Fibroblast of pulmonary artery (primary cell): ENCODE data around the gene SCAI.
"Not testable (repeated sequence)": the region's sequence is repeated elsewhere in the genome, so short reads cannot be mapped to it uniquely, and the experiment has no call there.

Experiments used
- DNase-seq: peaks from one replicate; pipeline ENCODE4 v3.0.0-alpha.2; 2010; ENCODE audit warnings: low read depth
- H3K4me3 ChIP-seq: replicated peaks from 2 replicates; pipeline ENCODE4 v1.5.1; 2011; ENCODE audit warnings: low read depth, mild to moderate bottlenecking, control low read depth, low read length, moderate library complexity
- TF ChIP-seq, protein P1 (sequence below): IDR thresholded peaks from 2 replicates; pipeline ENCODE4 v1.5.1; 2011; ENCODE audit warnings: mild to moderate bottlenecking, control low read depth, low read length, inconsistent platforms; ENCODE audit errors: missing control alignments

The SCAI gene

DNA sequence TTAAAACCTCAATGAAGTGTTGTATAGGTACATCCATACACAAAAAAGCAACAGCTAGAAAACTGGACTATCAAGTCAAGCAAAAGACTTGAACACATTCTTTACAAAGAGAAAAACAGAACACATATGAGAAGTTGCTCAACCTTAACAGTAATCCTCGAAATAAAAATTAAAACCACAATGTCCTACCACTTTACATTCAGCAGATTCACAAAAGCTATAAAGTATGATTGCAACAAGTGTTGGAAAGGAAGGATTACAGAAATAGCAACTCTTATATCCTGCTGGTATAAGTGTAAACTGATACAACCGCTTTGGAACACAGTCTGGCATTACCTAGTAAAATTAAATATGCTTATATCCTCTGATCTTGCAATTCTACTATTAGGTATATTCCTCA lies 173.9 kb downstream of the SCAI start:
- H3K4me3 ChIP-seq, result no peak overlapping the region
- TF ChIP-seq, protein P1, sequence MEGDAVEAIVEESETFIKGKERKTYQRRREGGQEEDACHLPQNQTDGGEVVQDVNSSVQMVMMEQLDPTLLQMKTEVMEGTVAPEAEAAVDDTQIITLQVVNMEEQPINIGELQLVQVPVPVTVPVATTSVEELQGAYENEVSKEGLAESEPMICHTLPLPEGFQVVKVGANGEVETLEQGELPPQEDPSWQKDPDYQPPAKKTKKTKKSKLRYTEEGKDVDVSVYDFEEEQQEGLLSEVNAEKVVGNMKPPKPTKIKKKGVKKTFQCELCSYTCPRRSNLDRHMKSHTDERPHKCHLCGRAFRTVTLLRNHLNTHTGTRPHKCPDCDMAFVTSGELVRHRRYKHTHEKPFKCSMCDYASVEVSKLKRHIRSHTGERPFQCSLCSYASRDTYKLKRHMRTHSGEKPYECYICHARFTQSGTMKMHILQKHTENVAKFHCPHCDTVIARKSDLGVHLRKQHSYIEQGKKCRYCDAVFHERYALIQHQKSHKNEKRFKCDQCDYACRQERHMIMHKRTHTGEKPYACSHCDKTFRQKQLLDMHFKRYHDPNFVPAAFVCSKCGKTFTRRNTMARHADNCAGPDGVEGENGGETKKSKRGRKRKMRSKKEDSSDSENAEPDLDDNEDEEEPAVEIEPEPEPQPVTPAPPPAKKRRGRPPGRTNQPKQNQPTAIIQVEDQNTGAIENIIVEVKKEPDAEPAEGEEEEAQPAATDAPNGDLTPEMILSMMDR, result no peak
- DNase-seq, result no peak

DNA sequence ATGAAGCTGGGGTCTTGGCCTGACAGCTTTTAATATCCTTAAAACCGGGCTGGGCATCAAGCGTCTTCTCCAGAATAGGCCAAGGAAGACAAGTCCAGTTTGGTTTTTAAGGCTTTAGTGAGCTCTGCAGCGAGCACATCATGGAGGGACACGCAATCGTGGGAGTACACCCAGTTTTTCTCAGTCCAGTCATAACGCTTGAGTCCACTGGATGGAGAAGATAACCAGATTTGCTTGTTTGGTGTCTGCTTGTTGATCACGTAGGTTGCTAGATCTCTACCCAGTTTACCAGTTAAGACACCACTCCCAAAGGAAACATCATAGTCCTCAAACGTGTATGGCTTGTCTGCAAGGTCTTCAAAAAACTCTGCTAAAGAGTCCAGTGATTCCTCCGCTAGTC lies 175.1 kb downstream of the SCAI start:
- DNase-seq, result no peak
- H3K4me3 ChIP-seq, result no peak overlapping the region
- TF ChIP-seq, protein P1, result no peak

DNA sequence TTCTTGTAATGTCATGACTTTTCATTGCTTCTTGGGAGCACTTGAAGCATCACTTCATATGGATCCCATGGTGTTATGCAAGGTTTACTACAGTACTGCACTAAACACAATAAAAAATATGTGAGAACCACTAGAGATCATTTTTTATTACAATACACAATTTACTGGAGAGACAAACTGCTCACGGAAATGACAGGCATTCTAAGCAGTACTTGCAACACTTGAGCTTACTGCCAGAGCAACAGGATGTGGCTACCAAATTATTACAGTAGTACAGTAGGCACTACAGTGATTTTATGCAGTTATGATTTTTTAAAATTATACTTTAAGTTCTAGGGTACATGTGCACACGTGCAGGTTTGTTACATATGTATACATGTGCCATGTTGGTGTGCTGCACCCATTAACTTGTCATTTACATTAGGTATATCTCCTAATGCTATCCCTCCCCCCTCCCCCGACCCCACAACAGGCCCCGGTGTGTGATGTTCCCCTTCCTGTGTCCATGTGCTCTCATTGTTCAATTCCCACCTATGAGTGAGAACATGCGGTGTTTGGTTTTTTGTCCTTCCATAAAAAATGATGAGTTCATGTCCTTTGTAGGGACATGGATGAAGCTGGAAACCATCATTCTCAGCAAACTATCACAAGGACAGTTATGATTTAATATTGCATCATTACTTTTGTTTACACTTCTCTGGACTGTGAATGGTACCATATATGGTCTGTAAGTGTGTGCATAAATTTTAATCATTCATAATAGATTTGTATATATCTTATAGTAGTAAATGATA lies 177.4 kb downstream of the SCAI start:
- DNase-seq, result peak; percentile 22
- H3K4me3 ChIP-seq, result not testable (repeated sequence)

DNA sequence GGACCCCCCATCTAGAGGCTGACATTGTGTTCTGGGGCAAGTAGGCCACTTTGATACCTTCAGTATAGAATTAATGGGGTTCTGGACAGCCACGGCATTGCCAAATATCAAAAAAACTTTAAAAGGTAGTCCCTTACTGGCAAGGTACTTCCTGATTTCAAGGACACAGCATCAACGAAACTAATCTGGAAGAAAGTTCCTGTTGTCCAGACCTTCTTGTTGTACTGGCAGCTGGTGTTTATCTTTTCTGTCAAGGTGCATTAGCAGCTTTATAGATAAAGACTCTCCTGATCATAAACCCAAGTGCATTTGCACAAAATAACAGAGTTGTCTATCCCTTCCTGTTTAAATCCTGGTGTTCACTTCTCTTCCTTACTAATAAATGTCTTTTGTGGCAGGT lies 178.7 kb downstream of the SCAI start:
- DNase-seq, result no peak
- no peak overlapping the region for H3K4me3 ChIP-seq
- TF ChIP-seq, protein P1, result no peak

DNA sequence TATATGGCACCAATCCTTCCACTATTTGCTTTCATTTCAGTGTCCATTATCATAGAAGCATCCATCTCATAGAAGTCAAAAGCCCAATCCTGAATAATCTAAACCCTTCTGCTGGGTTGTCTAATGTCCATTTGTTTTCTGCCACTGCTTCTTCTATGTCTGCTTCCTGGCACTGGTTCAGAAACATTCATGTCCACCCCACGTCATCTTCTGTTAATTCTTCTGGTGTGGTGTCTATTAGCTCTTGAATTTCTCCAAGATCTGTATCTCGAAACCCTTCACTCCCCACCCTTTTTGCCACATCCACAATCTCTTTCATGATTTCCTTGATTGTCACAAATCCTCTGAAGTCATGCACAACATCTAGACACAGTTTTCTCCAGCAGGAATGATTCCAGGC lies 179.3 kb downstream of the SCAI start:
- TF ChIP-seq, protein P1, result no peak
- no peak overlapping the region for H3K4me3 ChIP-seq
- no peak for DNase-seq

DNA sequence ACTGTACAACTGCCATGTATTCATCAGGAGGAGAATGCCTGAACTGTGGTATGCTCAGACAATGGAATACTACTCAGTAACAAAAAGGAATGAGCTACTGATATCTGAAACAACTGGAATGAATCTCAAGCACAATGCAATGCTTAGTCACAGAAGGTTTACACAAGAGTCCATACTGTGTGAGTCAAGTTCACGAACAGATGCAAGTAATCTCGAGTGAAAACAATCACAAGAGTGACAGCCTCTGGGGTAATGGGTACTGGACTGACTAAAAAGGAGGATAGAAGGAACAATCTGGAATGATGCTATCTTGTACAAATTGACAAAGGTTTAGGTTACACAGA lies 182.9 kb downstream of the SCAI start:
- H3K4me3 ChIP-seq, result no peak overlapping the region
- TF ChIP-seq, protein P1, result no peak
- DNase-seq, result peak; percentile 29

DNA sequence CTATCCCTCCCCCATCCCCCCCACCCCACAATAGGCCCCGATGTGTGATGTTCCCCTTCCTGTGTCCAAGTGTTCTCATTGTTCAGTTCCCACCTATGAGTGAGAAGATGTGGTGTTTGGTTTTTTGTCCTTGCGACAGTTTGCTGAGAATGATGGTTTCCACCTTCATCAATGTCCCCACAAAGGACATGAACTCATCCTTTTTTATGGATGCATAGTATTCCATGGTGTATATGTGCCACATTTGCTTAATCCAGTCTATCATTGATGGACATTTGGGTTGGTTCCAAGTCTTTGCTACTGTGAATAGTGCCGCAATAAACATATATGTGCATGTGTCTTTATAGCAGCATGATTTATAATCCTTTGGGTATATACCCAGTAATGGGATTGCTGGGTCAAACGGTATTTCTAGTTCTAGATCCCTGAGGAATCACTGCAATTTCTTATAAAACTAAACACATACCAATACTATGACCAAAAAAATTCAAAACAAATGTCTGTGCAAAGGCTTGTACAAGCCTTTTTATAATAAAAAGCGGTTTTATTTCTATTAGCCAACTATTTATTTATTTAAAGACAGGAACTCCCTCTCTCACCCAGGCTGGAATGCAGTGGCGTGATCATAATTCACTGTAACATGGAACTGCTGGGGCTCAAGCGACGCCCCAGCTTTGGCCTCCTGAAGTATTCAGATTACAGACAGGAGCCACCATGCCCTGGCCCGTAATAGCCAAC lies 183.5 kb downstream of the SCAI start:
- not testable (repeated sequence) for DNase-seq

DNA sequence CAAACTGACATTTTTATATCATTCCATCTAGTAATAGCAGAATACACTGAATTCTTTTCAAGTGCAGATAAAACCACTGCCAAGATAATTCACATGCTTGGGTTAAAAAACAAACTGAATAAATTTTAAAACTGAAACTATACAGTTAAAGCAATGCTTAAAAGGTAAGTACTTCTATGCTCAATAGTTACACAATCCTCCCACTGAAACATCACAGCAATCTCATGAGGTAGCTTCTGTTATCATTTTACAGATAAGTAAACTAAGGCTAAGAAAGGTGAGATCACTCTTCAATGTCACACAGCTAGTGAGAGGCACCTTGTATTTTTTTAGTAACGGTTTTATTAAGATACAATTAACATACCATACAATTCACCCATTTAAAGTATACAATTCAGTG lies 189.1 kb downstream of the SCAI start:
- TF ChIP-seq, protein P1, result no peak
- no peak for DNase-seq
- H3K4me3 ChIP-seq, result no peak overlapping the region

More for the DNA sequence above, 183.5 kb downstream of the SCAI start:
- H3K4me3 ChIP-seq, result not testable (repeated sequence)
